Activated CD8-positive, alpha-beta memory T cell treated with anti-CD3 and anti-CD28 coated beads for 36 hours (primary cell): ENCODE results near the gene C1QL4. TPM values are rescaled to one million over a fixed set of nuclear protein-coding genes. Genes with fewer than 3 reads are reported as not detected.
"Not testable (repeated sequence)": the region's sequence is repeated elsewhere in the genome, so short reads cannot be mapped to it uniquely, and the experiment has no call there.

Experiments used
- CTCF ChIA-PET: fragments of 350-600 bp; sonication (Branson Sonifier 250); formaldehyde crosslinking; loops from one replicate; lab custom pipeline; 2021; ENCODE audit warnings: antibody characterized with exemption; lab: Charles Lee
- POLR2A ChIA-PET: fragments of 350-600 bp; sonication (Branson Sonifier 250); formaldehyde crosslinking; loops from one replicate; lab custom pipeline; 2021; ENCODE audit warnings: antibody characterized with exemption; lab: Charles Lee
- total RNA-seq, 2 experiments: library from RNA; stranded (reverse); gene quantifications; one replicate each; pipeline ENCODE4 v1.2.3, GENCODE V29; 2021

C1QL4 gene
- total RNA-seq = not detected

GRCh38 chr12:49336645-49337584 lies at the start of gene C1QL4:
Gene C1QL4 (minus strand): TSS chr12:49337188. CDS start chr12:49336477, 711 bp downstream.
- CTCF ChIA-PET = interaction anchor here (1.0 to 3.6 kb wide), 7 partner anchors 11 to 48 kb away, joined by 3 to 18 read pairs (median 5); partner anchors contain the start of gene PRPH

GRCh38 chr12:49380184-49380583 lies 43.2 kb upstream of the C1QL4 start:
- POLR2A ChIA-PET = not testable (repeated sequence)
- CTCF ChIA-PET = interaction anchor here (1.7 kb wide), 1 partner anchor 22 kb away, joined by 5 read pairs; no protein-coding TSS in a partner anchor

More at GRCh38 chr12:49336645-49337584, at the start of gene C1QL4:
- POLR2A ChIA-PET = no interaction called here

- ChIA-PET POLR2A (no interaction called here), CTCF (no interaction called here)
Measured at GRCh38 chr12:49377386-49377785, 40.4 kb upstream of the C1QL4 start.

GRCh38 chr12:49375406-49375805 lies 38.4 kb upstream of the C1QL4 start:
- ChIA-PET POLR2A (interaction anchor here (0.7 kb wide), 1 partner anchor 102 kb away, joined by 3 read pairs; no protein-coding TSS in a partner anchor), CTCF (no interaction called here)

DNA sequence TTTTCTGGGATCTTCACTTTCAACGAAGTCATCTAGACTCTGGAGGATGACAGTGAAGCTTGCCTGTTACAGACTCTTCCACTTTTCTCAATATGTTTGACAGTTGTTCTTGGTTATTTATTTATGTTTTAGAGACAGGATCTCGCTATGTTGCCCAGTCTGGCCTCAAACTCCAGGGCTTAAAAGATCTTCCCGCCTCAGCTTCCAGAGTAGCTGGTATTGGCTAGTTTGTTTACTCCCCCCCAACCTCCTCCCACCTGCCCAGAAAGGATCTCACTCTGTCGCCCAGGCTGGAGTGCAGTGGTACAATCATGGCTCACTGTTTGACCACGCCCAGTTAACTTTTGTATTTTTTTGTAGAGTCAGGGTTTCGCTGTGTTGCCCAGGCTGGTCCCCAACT lies 33.6 kb upstream of the C1QL4 start:
- POLR2A ChIA-PET = no interaction called here
- CTCF ChIA-PET = interaction anchor here (0.6 to 1.7 kb wide), 2 partner anchors 12 to 1713 kb away, joined by 4 to 6 read pairs; partner anchors contain the start of gene CSRNP2

GRCh38 chr12:49369411-49370145 lies 32.6 kb upstream of the C1QL4 start:
- ChIA-PET POLR2A (no interaction called here), CTCF (interaction anchor here (1.0 to 1.7 kb wide), 3 partner anchors 11 to 211 kb away, joined by 3 to 6 read pairs (median 5); no protein-coding TSS in a partner anchor)

GRCh38 chr12:49368240-49368600 lies 31.2 kb upstream of the C1QL4 start:
- POLR2A ChIA-PET = no interaction called here

GRCh38 chr12:49367381-49368239 lies 30.6 kb upstream of the C1QL4 start, which contains the start of gene SPATS2:
Gene SPATS2 (plus strand): TSS chr12:49367462. CDS start chr12:49461013, 93,551 bp downstream.
- POLR2A ChIA-PET = interaction anchor here (0.5 to 1.7 kb wide), 12 partner anchors 10 to 374 kb away, joined by 3 to 16 read pairs (median 4); partner anchors contain the start of genes TMBIM6, TROAP, TUBA1B and TUBA1C

More at GRCh38 chr12:49368240-49368600, 31.2 kb upstream of the C1QL4 start:
- CTCF ChIA-PET = interaction anchor here (0.7 to 2.1 kb wide), 3 partner anchors 21 to 213 kb away, joined by 3 to 14 read pairs (median 3); no protein-coding TSS in a partner anchor

GRCh38 chr12:49366652-49367380 lies 29.8 kb upstream of the C1QL4 start:
- ChIA-PET CTCF (interaction anchor here (0.6 to 2.1 kb wide), 7 partner anchors 9 to 301 kb away, joined by 3 to 14 read pairs (median 3); no protein-coding TSS in a partner anchor), POLR2A (interaction anchor here (0.5 to 1.7 kb wide), 19 partner anchors 9 to 375 kb away, joined by 3 to 16 read pairs (median 4); partner anchors contain the start of genes PRPF40B, TMBIM6, TROAP and TUBA1B)

More at GRCh38 chr12:49367381-49368239, 30.6 kb upstream of the C1QL4 start, which contains the start of gene SPATS2:
- CTCF ChIA-PET = interaction anchor here (1.3 to 2.1 kb wide), 4 partner anchors 10 to 147 kb away, joined by 3 to 14 read pairs (median 12); no protein-coding TSS in a partner anchor

DNA sequence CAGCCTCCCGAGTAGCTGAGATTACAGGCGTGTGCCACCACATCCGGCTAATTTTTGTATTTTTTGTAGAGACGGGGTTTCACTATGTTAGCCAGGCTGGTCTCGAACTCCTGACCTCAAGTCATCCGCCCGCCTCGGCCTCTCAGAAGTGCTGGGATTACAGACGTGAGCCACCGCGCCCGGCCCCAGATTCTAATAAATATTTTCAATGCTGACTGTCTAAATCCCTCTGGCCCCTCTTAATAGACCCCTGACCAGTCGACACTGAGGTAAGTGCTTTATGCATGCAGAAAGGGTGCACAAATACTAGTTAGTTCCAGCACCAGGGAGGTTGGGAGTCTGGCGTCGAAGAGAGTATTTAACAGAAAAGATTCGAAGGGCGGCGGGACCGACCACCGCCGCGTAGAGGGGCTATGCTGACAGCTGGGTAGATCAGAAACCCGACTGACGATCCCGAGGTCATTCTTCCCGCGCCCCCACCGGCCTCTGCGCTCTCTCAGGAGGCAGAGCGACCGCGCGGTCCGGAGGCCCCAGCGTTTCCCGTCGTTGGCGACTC lies 29.2 kb upstream of the C1QL4 start:
- ChIA-PET CTCF (interaction anchor here (0.6 to 2.1 kb wide), 9 partner anchors 8 to 300 kb away, joined by 3 to 14 read pairs (median 4); no protein-coding TSS in a partner anchor), POLR2A (interaction anchor here (0.6 to 1.7 kb wide), 11 partner anchors 8 to 375 kb away, joined by 3 to 16 read pairs (median 5); partner anchors contain the start of genes PRPF40B, TMBIM6 and TUBA1B)

GRCh38 chr12:49365542-49365941 lies 28.6 kb upstream of the C1QL4 start:
- ChIA-PET POLR2A (interaction anchor here (1.2 kb wide), 1 partner anchor 205 kb away, joined by 3 read pairs; no protein-coding TSS in a partner anchor), CTCF (interaction anchor here (1.2 to 1.3 kb wide), 2 partner anchors 18 to 22 kb away, joined by 4 read pairs; no protein-coding TSS in a partner anchor)

DNA sequence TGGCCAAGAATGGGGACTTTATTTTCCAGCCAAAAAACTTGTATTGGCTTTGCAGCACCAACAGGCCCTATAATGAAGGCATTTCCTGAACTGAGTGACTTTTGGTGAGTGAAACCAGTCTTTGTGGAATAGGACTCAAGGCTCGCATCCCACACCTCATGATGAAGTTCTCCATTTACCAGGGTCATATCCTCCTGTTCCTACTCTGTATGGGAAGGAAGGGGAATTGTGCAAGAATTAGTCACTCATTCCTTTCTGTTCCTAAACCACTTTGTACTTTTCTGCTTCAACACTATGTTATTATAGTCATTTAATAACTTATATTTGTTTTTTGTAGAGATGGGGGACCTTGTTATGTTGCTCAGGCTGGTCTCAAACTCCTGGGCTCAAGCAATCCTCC lies 28.0 kb upstream of the C1QL4 start:
- ChIA-PET POLR2A (no interaction called here), CTCF (interaction anchor here (1.2 to 1.3 kb wide), 2 partner anchors 17 to 22 kb away, joined by 4 read pairs; no protein-coding TSS in a partner anchor)

GRCh38 chr12:49362077-49362476 lies 25.1 kb upstream of the C1QL4 start:
- ChIA-PET POLR2A (interaction anchor here (0.6 kb wide), 1 partner anchor 152 kb away, joined by 3 read pairs; no protein-coding TSS in a partner anchor), CTCF (interaction anchor here (1.0 to 6.6 kb wide), 2 partner anchors 19 to 152 kb away, joined by 3 to 73 read pairs; no protein-coding TSS in a partner anchor)

DNA sequence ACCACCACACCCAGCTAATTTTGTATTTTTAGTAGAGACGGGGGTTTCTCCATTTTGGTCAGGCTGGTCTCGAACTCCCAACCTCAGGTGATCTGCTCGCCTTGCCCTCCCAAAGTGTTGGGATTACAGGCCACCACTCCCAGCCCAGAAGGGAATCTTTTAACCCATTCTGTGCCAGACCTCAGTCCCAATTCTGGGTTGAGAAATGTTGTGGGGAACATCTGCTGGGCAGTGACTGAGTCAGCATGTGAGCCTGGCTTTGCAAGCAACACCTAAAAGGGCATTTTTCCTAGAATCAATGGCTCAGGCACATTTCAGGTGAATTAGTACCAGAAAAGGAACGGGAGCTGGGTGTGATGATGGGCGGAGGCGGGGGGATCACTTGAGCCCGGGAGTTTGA lies 22.7 kb upstream of the C1QL4 start:
- ChIA-PET POLR2A (no interaction called here), CTCF (interaction anchor here (0.7 to 6.6 kb wide), 8 partner anchors 10 to 666 kb away, joined by 3 to 73 read pairs (median 6); partner anchors contain the start of gene DNAJC22)

DNA sequence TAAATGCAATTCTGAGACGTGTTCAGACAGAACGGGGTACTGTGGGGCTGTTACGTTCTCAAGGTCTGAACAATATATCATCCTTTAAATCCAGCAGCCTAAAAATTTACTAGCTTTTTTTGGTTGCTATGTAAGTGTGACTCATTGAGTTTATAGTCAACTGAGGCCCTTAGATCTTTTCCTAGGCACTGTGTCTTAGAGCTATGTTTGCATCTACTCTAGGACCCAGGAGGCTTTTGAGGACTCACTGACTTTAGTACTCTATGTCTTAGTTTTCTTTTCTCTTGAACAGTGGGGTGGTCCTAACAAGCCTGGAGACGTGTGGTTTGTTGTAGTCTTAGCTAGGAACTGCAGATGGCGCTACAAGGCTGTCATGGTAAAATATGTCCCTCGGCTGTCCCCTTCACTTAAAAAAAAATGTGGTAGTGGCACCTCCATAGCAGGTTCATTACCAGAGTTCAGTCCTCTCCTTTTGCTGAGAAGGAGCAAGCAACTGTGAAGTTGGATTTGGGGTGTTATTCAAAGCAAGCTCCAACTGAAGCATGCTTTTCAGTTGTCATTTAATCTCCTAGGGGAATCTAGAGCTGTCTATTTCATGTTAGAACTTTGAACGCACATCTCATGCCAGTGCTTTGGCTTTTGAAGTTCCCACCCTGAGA lies 21.6 kb upstream of the C1QL4 start:
- ChIA-PET CTCF (interaction anchor here (0.5 to 6.6 kb wide), 32 partner anchors 8 to 649 kb away, joined by 3 to 73 read pairs (median 4); partner anchors contain the start of genes DNAJC22, SPATS2 and TROAP), POLR2A (interaction anchor here (0.5 to 2.8 kb wide), 2 partner anchors 8 to 180 kb away, joined by 4 to 9 read pairs; partner anchors contain the start of gene SPATS2)
